Measurements from ENCODE around the gene C7orf57.

Gene C7orf57

GRCh38 chr7:48085942-48086341 is 50.6 kb downstream of the C7orf57 start:
- DNase-seq = no peak

GRCh38 chr7:48087349-48087748 is 52.0 kb downstream of the C7orf57 start:
- no peak for DNase-seq

GRCh38 chr7:48088559-48089045 is 53.3 kb downstream of the C7orf57 start:
- no peak for DNase-seq

GRCh38 chr7:48089046-48090003 is 54.0 kb downstream of the C7orf57 start, which contains the start of gene UPP1:
Gene UPP1 (plus strand): TSS chr7:48089265. CDS start chr7:48094784, 5,519 bp downstream.
- peak; percentile 88 for DNase-seq

GRCh38 chr7:48090095-48090805 is 54.9 kb downstream of the C7orf57 start:
- no peak for DNase-seq

GRCh38 chr7:48091506-48092433 is 56.4 kb downstream of the C7orf57 start:
- DNase-seq = no peak

- no peak for DNase-seq
These were observed 59.5 kb downstream of the C7orf57 start for GRCh38 chr7:48094861-48095293.

- DNase-seq = no peak
These were observed 60.9 kb downstream of the C7orf57 start for GRCh38 chr7:48096273-48096672.

GRCh38 chr7:48097521-48098231 is 62.3 kb downstream of the C7orf57 start:
- DNase-seq = no peak

GRCh38 chr7:48098846-48099245 is 63.5 kb downstream of the C7orf57 start:
- DNase-seq = no peak

GRCh38 chr7:48099781-48100180 is 64.4 kb downstream of the C7orf57 start:
- DNase-seq = no peak

- DNase-seq = no peak
These were observed 66.0 kb downstream of the C7orf57 start for GRCh38 chr7:48101352-48101751.

GRCh38 chr7:48101968-48102367 is 66.6 kb downstream of the C7orf57 start:
- DNase-seq = no peak

- DNase-seq = no peak
These were observed 67.2 kb downstream of the C7orf57 start for GRCh38 chr7:48102530-48102929.

GRCh38 chr7:48105045-48105444 is 69.7 kb downstream of the C7orf57 start:
- no peak for DNase-seq

GRCh38 chr7:48106906-48107659 is 71.7 kb downstream of the C7orf57 start:
- DNase-seq = no peak

GRCh38 chr7:48107926-48108472 is 72.7 kb downstream of the C7orf57 start:
- DNase-seq = no peak

GRCh38 chr7:48108959-48109847 is 73.9 kb downstream of the C7orf57 start:
- no peak for DNase-seq

- DNase-seq = peak; percentile 90
These were observed 74.7 kb downstream of the C7orf57 start for GRCh38 chr7:48109848-48110663.
